Daoy (cell line): Measurements from ENCODE around the gene NOS1AP. TPM values are rescaled to one million over a fixed set of nuclear protein-coding genes. Genes with fewer than 3 reads are reported as not detected.
"Not testable (repeated sequence)": the region's sequence is repeated elsewhere in the genome, so short reads cannot be mapped to it uniquely, and the experiment has no call there.

ENCODE experiments used
- DNase-seq: peaks from one replicate; pipeline ENCODE4 v3.0.0-alpha.2; 2015; ENCODE audit warnings: low read depth
- total RNA-seq: library from RNA; depleted of rRNA; stranded (reverse); fragments of >200 nt; shearing (Covaris generic); gene quantifications from 2 replicates; pipeline ENCODE4 v1.2.3, GENCODE V29; 2014

The NOS1AP gene
- total RNA-seq, 1 experiment from 2014 or later, result 0.06 TPM

DNA sequence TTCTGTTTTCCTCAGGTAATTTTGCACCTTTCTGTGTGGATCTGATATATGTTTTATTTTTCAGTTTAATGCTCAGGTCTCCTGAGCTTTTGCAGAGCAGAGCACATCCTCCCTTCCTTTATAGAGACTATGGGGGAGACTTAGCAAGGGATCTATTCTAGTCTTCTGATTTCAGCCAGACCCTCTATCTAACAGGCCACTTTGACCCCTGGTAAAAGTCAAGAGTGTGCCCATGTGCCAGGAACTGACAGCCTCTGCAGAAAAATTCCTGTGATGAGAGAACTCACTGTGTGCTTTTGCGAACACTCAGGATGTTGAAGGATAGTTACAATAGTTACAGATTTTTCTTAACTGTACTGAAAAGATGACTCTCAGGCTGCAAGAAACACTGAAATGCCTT is 123.3 kb downstream of the NOS1AP start:
- no peak for DNase-seq

DNA sequence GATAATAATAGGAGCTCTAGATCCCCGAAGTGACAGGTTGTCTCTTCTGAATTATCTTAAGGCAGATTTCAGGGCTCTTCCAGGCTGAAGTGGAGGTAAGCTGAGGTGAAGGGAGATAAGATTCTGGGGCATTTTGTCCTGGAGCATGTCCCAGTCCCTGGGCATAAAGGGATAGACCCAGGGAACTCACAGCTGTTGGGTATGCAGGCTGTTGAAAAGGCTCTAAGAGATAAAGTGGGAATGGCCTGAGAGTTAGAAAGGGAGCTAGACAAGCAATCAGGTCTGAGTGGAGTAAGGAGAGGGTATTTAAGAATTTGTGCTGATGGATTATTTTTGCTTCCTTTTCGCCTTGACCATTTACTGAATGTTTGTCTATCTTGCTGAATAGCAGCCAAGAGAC is 123.7 kb downstream of the NOS1AP start:
- no peak for DNase-seq

- DNase-seq, result no peak
Observed at GRCh38 chr1:162193815-162194214, 124.3 kb downstream of the NOS1AP start.

- no peak for DNase-seq
Observed at GRCh38 chr1:162195567-162195966, 126.1 kb downstream of the NOS1AP start.

GRCh38 chr1:162196387-162196786 is 126.9 kb downstream of the NOS1AP start:
- DNase-seq, result no peak

- DNase-seq, result no peak
Observed at GRCh38 chr1:162197041-162197531, 127.6 kb downstream of the NOS1AP start.

DNA sequence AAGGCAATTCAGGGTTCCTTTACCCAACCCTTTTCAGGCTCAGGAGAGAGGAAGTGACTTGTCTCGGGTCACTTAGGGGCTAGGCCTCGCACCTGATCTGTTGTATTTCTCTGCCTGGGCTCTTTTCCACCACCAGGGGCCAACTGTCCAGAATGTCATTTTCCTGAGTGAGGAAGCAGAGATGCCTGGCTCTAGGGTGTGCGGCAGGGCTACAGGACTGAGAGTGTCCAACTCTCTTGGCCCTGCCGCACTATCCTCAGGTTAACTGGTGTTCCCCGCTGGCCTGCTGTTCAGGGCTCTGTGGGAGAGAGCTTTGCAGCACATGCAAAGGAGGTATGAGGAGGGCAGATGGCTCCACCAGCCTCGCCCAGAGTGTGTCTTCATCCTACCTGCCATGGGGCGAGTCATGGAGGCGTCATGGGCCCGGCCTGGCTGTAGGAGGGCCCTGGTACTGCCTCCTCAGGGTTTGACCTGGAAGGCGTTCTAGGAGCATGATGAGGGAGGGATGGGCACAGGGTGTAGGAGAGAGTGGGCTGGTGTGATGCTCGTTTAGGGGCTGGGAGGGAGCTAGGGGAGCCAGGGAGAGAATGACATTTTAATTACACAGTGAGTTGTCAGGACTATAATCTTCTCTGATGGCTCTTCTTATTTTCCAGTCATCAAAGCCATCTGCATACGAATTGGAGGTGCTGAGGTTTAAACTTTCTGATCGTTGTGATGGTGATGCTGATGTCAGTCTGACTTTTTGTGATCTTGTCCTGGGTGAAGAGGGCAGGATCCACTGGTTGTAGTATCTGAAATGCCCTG is 128.3 kb downstream of the NOS1AP start:
- no peak for DNase-seq

DNA sequence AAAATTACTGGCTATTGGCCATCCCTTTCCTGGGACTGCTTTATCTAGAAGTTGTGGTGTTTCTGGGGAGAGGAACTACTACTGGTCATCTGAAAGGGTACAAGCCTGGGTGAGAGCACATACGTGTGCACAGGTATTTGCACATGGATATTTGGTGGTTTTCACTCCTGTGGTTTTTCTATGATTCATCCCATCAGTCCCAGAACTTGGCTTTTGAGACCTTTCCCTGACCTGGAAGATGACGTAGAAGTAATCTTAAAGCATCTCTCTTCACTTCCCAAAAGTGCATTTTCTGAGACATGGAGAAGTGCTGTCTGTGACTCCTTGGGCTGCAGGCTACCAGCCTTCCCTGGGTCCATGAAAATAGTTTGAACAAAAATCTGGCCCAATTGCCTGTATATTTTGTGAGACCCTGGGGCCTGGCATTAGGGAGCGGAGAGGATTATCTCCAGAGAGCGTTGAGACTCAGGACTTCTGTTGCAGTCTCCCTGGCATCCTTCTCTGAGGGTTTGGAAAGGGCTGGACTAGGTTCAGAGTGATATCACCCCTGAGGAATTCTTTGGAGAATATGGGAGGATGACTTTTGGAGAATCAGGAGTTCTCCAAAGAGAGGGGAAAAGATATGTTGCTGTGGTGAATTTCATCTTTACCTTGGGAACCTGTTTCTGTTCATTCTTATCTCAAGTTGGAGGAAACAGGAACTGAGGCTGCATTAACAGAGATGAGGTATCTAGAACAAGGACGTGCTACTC is 130.8 kb downstream of the NOS1AP start:
- no peak for DNase-seq

GRCh38 chr1:162201062-162201461 is 131.6 kb downstream of the NOS1AP start:
- DNase-seq, result not testable (repeated sequence)

DNA sequence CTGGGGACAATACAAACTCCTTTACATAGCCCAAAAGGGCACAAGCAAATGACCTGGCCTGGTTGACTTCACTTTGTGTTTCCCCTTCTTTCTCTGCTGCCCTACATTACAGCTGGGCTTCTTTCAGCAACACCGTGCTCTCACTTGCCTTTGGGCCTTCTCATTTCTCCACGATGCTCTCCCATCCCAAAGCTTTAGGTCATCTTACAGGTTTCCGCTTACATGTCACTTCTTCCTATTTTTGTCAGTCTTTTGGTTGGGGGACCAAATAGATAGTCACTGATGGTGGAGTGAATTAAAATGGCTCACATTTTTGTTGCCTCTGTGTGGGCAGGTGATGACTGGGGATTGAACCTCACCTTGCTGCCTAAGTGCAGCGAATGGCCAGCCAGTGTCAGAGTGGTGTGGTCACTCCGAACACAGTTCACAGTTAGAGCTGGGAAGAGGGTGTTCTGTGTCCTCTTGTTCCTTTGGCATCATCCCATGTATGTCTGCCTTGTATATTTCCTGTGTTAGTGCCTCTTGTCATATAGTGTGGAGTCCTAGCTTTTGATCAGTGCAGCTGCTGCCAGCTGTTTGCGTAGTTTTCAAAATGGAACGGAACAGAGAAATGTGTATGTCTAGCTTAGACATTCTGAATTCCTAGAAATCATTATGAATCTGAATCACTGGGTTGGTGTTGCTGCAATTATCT is 134.8 kb downstream of the NOS1AP start:
- no peak for DNase-seq

GRCh38 chr1:162204823-162205155 is 135.3 kb downstream of the NOS1AP start:
- DNase-seq, result no peak

DNA sequence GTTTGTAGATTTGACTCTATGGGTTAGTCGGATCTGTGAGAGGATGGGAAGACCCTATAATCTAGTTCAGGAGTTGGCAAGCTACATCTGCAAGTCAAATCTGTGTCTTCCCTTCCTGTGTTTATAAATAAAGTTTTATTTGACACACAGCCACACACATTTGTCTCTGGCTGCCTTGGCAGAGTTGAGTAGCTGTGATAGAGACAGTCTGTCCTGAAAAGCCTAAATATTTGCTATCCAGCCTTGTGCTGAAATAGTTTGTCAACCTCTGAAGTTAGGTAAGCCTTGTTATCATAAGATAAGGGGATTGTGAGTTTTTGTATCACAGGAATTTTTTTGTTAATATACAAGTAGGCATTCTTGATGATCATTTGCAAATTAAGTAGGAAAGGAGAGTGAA is 136.8 kb downstream of the NOS1AP start:
- no peak for DNase-seq

DNA sequence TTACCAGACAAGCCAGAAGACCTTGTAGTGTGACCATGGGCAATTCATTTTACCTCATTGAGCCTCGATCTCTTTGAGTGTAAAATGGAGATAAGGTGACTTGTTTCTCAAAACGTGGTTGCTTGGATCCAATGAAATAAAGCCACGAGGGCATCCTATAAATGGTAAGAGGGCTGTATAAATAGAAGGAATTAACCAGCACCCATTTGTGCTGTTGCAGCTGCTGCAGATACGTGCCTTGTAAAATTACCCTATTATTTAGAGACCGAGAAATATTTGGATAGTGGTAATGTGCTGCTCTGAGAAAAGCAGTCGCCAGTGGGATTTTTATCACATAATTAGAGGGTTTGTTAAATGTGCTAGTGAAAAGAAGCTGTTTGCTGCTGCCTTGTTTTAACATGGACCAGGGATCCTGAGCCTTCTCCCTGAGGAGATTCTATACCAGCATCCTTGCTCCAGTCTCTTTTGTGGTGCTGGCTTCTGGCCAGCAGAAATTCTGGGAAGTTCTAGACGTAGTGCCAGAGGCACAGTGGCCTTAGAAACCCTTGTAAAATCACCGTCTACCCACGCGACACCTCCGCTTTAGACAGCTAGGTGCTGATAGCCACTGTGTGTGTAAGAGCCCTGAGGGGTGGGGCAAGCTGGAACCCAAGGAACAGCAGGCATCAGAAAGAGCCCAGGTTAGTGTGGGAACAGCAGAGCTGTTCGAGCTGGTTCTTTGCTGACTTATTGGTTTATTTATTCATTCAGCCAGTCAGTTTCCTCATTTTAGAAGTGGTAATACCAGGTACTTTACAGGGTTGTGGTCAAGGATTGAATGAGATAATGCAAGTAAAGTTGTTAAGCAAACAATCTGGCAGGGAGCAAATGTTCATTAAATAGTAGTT is 137.5 kb downstream of the NOS1AP start:
- DNase-seq, result peak; percentile 38

DNA sequence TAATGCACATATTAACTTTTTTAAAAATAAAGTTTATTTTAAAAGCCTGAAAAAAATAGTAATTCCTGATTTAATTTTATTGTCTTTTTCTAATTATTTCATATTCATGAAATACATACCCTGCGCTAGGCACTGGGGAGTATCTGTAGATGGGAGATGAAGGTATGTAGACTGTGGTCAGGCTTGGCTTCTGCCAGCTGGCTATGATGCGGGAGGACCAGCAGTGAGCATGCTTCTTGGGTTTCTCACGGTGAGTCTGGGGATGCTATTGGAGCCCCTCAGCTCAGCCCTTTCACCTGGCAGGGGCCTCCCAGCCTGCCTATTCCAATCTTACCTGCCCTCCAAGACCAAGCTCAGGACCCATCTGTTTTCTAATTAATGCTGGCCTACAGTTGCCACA is 138.4 kb downstream of the NOS1AP start:
- no peak for DNase-seq

- DNase-seq, result no peak
Observed at GRCh38 chr1:162210196-162210595, 140.7 kb downstream of the NOS1AP start.

DNA sequence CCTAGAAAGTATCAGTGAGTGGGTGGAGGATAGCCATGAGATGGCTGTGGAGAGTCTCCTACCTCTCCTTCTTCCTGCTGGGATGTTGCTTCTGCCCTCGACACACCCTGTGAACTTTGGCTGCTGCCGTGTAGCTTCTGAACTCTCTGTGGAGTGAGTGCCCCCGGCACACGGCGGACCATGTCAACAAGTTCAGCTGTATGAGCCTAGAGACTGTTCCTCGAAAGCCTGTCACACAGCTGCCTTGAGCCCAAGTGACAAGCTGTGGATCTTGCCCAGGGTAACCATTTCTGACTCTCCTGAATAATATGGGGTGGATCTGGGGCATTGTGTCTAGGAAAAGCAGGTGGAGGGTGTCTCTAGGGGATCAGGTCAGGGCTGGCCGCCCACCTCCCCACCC is 143.2 kb downstream of the NOS1AP start:
- no peak for DNase-seq

- DNase-seq, result no peak
Observed at GRCh38 chr1:162213281-162213912, 143.9 kb downstream of the NOS1AP start.

DNA sequence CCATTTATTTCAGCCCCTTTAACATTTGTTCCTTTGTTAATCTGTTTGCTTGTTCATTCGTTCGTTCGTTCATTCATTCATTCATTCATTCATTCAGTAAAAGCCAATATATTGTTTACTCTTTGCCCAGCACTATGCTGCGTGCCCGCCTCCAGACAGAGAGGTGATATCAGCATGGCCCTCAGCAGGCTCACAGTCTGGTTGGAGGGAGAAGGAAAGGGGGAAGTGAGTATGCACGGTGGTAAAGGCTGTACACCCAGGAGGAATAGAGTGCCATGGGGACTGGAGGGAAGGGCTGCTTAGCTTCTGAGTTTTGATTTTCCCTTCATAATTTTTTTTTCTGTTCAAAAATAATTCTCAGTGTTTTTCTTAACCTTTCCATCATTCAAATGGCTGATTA is 144.7 kb downstream of the NOS1AP start:
- no peak for DNase-seq

DNA sequence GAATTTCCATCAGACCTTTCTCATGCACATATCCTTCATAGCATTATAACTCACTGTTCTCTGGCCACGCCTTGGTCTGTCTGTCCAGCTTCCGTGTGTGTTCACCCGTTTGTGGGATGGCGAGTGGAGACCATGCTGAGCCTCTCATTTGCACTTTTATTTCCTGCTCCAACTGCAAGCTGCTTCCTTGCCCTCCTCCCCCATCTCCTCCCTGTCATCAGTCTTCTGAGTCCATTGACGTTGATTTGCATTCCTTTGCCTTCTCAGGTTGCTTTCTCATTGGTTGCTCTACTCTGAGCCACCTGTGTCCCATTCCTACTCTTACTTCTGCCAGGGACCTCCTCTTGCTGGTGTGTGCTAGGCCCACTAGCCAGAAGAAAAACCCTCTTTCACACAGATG is 146.4 kb downstream of the NOS1AP start:
- DNase-seq, result peak; percentile 29

GRCh38 chr1:162216604-162217003 is 147.1 kb downstream of the NOS1AP start:
- DNase-seq, result no peak

- DNase-seq, result no peak
Observed at GRCh38 chr1:162217706-162218105, 148.2 kb downstream of the NOS1AP start.
